Renal pelvis (tissue), 4 donors: ENCODE data around the gene PRKN. TPM values are rescaled to one million over a fixed set of nuclear protein-coding genes. Genes with fewer than 3 reads are reported as not detected.
A peak's percentile ranks its signal among the peaks of the same experiment; 100 is the strongest.

Experiments
- DNase-seq: peaks from one replicate; pipeline ENCODE4 v3.0.0-alpha.2; 2013
- polyA plus RNA-seq, 3 donors: library from polyadenylated mRNA; unstranded; fragments of 120-200 nt; gene quantifications; one replicate each; pipeline ENCODE4 v1.2.1, GENCODE V29; 2013; ENCODE audit not compliant: insufficient read length in 3 of 3

The PRKN gene
- polyA plus RNA-seq, 3 donors: 8.0 to 12.0 (median 9.9) TPM

DNA sequence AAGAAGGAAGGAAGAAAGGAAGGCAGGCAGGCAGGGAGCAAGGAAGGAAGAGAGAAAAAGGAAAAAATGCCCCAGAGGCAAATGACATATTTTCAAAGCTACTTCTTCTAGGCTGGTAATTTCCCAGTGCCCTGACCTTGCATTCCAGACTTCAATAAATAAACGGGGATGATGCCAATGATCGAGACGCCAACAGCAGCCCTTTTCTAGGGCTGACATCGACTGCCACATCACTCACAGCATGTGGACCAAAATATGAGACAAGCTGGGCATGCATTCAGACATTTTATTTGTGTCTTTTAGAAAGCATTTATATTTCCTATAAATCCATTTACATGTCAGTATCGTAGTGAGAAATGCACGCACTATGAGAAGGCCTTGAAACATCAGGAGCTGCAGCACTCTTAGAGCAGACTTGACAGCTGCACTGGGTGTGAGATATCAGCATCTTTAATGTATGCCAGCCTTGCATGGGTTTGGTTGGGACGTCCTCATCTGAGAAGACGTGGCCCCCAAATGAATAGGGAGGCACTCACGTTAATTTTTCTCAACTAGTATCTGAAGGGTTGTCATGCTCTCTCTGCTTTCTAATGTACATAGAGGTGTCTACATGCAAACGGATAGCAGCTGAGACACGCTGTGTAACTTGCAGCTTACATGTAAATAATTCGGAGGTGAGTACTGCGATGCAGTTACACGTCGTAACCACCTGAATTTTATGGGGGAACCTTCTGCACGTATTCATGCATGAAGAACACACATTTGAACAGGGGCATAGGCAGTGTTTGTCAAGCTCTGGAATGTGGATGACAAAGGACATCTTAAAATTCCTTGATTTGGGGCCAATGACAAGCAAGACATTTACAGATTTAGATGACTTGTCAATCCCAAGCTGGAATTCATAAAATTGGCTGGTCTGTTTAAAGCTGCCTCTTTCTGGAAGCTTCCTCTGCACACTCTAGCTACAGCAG lies 1304.6 kb downstream of the PRKN start:
- DNase-seq: no peak

DNA sequence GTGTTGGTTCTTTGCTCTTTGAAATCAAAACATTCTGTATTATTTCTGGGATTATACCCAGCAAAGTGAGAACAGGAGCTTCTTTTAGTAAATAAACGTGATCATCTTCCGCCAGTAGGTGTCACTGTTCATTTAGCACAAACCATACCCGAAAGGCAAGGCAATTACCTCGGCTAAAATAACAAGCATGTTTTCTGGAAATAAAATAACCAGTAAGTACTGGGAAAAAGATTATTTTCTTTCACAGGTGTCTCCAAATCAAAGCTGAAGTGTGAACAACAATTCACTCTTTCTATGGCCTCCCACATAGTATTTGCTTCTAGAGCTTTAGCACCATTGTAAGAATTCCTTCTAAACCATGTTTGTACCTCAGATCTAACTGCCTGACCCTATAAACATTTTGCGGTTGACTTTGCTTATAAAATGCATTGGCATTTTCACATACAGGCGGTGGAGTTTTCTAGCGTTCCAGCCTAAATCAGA lies 1309.1 kb downstream of the PRKN start:
- peak; percentile 87 for DNase-seq

DNA sequence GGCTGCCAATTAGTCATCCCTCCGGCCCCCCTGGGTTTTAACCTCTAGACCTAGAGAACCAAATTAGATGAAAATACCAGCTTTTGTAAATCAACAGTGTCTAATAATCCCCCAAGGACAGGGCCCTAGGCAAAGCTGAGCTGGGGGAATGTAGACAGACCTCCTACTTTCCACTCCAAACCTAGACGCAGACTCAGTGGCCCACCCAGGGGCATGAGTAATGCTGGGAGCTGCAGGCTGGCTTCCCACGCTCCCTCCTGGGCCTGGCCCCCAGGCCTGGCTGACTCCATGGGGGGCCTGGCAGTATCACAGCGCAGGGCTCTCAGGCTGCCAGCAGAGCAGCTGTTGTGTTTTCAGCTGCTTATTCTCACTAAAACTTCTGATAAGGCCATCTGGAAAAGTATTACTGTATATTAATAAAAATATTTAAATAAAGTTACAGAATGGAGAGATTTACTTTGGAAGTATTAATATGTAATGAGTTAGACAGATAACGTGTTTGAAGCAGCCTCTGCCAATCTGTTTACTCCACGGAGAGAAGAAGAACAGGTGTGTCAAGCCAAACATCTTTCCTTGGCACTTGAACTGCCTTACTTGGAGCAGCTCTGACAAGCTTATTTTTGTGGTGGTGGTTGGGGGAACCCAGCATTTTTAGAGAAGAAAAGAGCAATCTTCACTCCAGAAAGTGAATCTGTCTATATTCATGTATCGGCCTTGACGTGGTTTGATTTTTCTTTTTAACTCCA lies 1309.7 kb downstream of the PRKN start:
- no peak for DNase-seq

DNA sequence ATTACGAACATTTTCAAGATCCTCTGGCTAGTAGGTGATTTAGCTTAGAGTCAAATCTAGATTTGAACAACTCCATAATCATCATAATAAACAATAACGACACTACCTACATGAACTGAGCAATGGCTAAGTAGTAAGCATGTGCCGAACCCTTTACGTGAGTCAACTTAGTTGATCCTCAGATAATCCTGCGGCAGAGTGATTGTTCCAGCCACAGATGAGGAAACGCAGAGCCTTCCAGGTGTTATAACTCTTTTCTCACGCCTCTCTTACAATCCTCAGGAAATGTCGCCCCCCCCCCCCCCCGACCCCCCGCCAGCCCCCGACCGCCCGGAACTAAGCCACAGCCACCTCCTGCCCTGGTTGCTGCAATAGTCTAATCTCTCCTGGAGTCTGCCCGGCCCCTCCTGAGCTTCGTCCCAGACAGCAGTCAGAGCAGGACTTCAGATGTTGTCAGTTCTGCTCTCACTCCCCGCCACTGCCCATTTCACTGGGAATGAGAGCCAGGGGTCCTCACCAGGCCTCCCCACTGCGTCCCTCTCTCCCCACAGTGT lies 1312.2 kb downstream of the PRKN start:
- DNase-seq: no peak

DNA sequence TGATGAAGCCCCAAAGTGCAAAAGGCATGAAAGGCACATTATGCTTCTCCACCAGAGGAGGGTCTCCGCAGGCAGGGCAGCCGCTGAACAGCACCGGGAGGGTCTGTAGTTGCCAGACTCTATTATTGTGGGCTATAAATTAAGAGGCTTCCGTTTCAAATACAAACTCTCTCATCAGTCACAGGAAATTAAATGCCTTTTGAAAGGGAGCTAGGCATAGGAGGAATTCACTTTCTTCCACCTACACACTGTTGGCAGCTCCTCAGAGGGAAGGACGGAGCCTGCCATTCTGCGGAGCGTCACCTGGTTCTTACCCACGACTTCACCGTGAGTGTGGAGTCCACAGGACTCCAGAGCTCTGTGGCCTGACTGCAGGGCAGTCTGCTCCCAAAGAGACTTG lies 1312.9 kb downstream of the PRKN start:
- no peak for DNase-seq

DNA sequence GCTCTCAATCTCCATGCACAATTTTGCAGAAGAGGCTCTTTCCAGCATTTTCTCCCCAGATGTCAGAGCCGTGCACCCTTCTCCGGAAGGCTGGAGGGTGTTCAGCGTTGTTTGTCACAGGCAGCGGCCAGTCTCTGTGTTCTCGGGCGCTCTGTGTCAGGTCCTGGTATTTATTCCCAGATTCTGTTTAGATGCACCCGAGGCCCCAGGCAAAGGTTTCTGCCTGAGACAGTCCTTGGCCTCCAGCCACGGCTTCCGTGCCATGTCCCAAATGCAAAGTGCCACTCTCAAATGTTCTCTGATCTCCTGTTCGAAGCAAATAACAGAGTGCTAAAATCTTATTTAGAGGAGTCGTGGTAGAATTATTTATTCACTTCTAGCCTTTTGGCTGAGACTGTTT lies 1313.4 kb downstream of the PRKN start:
- no peak for DNase-seq

DNA sequence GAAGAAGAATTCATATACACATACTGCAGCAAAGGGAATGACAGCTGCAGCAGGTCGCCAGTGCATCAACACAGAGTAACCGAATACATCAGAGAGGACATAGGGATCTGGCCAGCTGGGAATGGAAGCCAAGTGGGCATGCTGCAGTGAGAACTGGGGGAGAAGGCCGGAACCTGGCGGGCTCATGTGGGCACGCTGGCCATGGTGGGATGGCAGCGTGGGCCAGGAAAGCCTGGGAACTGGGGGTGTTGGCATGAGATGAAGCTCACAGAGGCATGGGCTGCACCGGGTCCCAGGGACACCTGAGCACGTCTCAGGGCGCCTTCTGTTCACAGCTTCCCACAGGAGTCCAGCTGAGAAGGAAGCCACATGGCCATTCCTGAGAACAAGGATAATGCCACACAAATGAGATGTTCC lies 1314.2 kb downstream of the PRKN start:
- no peak for DNase-seq

DNA sequence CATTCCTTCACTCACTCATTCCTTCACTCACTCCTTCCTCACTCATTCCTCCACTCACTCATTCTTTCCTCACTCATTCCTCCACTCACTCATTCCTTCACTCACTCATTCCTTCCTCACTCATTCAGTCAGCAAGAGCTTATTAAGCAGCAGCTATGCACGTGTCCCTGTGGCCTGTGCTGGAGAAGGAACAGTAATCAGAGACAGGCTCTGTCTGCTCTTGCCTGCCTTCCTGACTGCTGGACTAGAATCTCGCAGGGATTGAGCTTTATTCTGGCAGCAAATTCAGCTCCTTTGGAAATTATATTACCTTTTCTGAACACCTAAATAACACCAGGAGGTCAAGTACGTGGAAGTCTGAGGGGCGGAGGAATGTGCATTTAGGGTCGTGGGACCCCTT lies 1314.8 kb downstream of the PRKN start:
- DNase-seq: no peak

DNA sequence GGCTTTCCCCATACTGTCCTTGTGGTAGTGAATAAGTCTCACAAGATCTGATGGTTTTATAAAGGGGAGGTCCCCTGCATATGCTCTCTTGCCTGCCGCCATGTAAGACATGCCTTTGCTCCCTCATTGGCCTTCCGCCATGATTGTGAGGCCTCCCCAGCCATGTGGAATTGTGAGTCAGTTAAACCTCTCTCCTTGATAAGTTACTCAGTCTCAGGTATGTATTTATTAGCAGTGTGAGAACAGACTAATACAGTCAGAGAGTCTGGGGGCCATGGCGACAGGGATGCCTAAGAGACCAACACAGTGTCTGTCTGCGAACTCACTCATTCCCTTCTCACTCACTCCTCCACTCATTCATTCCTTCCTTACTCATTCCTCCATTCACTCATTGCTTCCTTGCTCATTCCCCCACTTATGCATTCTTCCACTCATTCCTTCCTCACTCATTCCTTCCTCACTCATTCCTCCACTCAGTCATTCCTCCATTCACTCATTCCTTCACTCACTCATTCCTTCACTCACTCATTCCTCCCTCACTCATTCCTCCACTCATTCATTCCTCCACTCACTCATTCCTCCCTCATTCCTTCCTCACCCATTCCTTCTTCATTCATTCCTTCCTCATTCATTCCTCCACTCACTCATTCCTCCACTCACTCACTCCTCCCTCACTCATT lies 1316.2 kb downstream of the PRKN start:
- DNase-seq: no peak

DNA sequence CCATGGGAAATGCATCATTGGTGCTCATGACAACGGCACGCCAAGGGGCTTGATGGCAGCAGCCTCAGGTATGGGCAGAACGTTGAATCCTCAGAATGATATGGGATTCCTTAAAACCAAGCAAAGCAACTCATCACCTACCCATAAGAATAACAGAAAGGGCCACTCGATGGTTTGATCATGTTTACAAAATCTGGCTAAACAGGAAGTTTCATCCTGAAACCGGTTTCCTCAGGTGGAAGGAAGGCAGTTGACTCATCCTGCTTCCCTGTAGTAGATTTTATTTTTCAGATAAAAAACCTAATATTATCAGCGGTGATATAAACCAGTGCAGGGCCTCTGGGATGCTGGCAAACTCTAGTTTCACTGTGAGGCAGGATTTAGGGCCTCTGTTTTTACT lies 1316.8 kb downstream of the PRKN start:
- DNase-seq: no peak

DNA sequence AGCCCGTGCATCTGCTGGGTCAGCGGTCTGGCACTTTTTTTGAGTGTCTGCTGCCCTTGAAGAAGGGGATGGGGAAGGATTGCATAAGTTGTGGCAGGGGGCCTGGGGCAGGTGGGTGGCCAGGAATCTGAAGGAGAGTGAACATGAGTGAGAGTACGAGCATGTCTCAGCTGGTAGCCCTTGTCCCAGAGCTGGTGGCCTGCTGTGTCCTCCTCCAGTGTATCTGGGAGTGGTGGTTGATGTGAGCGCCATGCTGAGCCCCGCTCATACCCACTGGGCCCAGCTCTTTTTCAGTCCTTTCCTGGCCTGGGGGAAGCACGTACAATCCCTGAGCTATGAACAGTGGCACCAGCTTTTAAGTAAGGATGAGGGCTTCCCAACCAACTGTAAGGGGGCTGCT lies 1317.5 kb downstream of the PRKN start:
- no peak for DNase-seq

DNA sequence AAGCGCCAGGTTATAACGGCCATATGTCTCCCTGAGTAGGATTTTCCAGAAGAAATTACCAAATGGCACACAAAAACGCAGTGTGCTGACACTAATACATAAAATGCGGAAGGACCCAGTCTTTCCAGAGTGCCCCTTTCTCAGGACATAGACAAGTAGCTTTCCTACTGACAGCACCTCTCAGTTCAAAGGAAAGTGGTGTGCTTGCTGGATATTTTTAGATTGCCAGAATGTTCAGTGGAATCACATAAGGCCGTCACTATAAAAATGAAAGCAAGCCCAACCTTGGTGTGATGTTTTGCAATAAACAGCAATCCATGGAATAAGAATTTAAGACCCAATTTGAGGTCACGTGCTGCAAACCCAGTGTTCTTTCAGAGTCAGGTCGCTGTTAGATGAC lies 1318.2 kb downstream of the PRKN start:
- DNase-seq: no peak

DNA sequence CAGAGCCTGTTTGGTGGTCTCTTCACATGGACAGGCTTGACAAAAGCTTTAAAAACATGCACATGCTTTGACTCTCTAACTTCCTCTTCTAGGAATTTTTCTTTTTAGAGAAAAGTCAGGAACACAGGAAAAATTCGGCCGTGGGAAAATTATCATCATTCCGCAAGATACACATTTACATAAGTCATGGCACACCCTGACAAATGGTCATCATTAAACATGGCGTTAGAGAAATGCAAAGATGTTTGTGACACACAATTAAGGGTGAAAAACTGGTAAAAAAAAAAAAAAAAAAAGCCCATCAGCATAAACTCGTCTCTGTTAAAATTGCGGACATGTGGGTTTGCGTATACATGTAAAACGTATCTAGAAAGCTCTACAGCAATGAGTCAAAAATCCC lies 1319.5 kb downstream of the PRKN start:
- DNase-seq: no peak

DNA sequence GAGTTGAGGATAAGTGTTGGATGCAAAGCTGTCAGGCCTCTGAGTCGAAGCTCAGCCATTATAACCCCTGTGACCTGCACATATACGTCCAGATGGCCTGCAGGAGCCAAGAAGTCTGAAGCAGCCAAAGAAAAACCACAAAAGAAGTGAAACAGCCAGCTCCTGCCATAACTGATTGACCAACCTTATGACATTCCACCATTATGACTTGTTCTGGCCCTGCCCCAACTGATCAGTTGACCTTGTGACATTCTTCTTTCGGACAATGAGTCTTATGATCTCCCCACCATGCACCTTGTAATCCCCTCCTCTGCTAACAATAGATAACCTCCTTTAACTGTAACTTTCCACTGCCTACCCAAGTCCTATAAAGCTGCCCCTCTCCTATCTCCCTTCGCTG lies 1320.0 kb downstream of the PRKN start:
- no peak for DNase-seq

DNA sequence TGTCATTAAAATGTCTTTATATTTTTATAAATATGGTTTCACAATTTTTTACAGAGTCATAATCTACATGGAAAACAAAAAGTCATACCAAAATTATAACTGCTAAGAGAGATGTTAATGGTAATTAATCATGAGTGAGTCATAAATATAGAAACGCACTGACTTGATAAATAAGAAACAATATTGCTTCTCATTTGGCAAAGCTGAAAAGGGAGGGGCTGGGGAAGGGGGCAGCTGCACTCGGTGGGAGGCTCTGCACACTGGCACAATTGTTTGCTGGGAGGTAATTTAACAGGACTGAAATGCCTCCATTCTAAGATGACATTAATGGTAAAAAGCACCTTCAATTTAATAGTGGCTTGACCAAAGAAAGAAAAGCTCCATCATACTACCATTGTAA lies 1320.5 kb downstream of the PRKN start:
- DNase-seq: no peak

DNA sequence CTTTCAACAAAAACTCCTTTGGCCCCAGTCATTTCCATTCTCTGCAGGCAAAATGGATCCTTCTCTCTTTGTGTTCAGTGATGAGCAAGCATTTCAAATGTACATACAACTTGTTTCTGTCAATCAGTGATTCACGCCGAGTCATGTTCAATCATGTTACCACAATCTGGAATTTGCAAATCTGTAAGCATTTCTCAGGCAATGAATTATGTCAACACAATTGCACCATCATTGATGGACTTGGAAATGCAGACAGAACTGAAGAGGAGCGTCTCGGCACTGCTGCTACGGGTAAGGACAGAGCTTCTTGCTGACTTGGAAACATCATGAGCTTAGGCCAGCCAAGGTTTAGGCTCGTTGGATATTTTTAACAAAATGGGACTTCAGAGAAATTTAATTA lies 1320.9 kb downstream of the PRKN start:
- DNase-seq: no peak

DNA sequence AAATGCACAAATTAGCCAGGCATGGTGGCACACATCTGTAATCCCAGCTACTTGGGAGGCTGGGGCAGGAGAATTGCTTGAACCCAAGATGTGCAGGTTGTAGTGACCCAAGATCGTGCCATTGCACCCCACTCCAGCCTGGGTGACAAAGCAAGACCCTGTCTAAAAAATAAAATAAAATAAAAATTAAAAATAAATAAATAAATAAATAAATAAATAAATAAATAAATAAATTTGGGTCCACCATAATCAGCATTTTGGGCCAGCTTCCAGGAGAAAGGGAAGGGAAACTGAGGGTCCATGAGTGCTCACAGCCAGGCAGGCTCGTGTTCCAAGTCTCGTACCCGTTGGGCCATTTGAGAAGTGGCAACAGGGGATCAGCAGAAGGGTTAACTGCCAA lies 1322.1 kb downstream of the PRKN start:
- no peak for DNase-seq

DNA sequence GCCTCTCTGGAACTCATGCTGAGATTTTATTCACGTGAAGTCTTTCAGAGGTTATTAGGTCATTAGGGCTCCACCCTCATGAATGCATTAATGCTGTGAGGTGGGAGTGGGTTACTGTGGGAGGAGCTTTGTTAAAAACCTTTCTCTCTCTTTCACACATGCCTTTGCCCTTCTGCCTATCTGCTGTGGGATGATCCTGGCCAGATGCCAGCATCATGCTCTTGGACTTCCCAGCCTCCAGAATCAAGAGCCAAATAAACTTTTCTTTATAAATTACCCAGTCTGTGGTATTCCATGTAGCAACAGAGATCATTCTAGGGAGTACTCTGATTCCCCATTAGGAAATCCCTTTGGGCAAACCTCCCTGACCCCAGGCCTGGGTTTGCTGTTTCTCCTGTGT lies 1323.8 kb downstream of the PRKN start:
- no peak for DNase-seq

DNA sequence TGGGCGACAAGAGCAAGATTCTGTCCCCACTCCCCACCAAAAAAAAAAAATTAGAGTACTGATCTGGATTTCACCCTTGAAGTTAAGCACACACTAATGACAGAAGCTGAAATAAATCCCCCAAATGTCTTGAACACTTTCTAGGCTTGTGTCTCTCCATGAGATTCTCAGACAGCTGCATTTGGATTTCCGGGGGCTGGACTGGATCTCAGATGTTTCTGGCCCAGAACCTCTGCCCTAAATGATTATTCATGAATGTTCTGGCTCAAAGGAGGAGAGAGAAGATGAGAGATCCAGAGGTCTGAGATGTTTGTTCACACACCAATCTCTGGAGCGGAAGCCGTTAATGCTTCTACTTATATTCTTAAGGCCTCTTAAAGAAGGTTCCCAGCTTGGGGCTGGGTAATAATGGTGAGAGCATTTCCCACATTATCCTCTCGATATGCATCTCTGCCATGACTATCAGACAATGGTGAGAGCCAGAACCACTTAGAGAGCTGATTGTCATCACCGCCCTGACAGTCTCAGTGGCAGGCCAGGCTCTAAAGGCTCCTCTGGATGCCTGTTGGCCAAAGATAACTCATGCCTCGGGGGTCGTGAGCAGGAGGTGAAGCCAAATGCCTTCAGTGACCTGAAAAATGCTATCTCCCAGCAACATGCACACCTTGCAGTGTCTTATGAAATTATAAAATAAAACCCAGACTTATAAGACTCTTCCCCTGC lies 1325.8 kb downstream of the PRKN start:
- DNase-seq: no peak

DNA sequence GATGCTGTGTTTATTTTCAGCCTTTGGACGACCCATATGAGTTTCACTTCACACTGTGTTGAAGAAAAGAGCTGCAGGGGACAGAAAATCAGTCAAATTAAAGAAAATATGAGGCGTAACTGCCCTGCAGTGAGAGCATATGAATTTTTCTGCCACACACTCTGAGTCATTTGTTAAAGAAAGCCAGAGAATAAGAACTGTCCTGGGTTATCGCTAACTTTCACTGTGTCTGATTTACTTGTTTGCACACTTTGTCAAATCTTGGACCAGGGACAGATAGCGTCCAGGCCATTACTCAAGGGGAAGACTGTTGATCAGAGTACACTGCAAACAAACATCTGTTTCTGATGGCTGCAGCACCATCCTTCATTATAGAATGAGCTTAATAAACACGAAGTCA lies 1326.9 kb downstream of the PRKN start:
- DNase-seq: no peak

DNA sequence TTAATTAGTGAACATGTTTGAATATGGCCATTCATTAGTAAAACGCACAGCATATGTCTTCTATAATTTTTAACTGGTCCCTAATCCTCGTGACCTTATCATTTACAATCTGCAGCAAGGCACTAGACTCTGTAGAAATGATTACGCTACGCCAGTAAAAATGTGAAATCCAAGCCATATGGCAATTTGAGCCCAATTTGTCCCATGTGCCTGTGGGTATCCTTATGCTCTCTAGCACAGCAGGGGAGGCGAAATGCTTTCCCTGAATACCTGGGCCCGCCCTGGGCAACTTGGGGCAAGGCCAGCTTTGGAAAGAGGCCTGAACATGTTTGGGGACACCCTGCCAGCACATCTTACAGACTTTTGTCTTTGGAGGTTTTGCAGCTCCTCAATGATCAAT lies 1331.0 kb downstream of the PRKN start:
- DNase-seq: no peak
